Body of pancreas (tissue), 4 donors: ENCODE measurements around the gene PCMT1.

Source experiments
- CTCF ChIP-seq, 7 experiments: fragments of 450-650 bp in 4 of 7; fragments of 200-600 bp in 3 of 7; sonication (generic) in 3 of 7; IDR thresholded peaks; one replicate each; pipeline ENCODE4 v1.5.1; 2016 to 2019; ENCODE audit warnings: antibody characterized with exemption in 7 of 7
- POLR2A ChIP-seq, 3 donors: fragments of 450-650 bp; IDR thresholded peaks; one replicate each; pipeline ENCODE4 v1.6.1; 2016; ENCODE audit warnings: antibody characterized with exemption in 3 of 3, mild to moderate bottlenecking in 2 of 3

GRCh38 chr6:149781715-149782114 lies 32.2 kb downstream of the PCMT1 start:
- TF ChIP-seq CTCF (IDR thresholded peaks at IDR 0.05) (no peak), POLR2A (IDR thresholded peaks at IDR 0.05) (no peak)
